Peyer's patch (tissue), 4 donors: ENCODE results near the gene CERS6.

Experiments
- CTCF ChIP-seq, 6 experiments: fragments of 450-650 bp in 4 of 6; fragments of 200-600 bp in 2 of 6; sonication (generic) in 1 of 6; IDR thresholded peaks; one replicate each; pipeline ENCODE4 v1.5.1; 2017 to 2019; ENCODE audit warnings: antibody characterized with exemption in 6 of 6, mild to moderate bottlenecking in 3 of 6, moderate library complexity in 1 of 6
- POLR2A ChIP-seq, 2 donors: fragments of 450-650 bp; IDR thresholded peaks; one replicate each; pipeline ENCODE4 v1.5.1; 2017; ENCODE audit warnings: antibody characterized with exemption in 2 of 2, mild to moderate bottlenecking in 2 of 2, moderate library complexity in 2 of 2

- TF ChIP-seq CTCF (IDR thresholded peaks at IDR 0.05) (no peak), POLR2A (IDR thresholded peaks at IDR 0.05) (no peak)
Measured at GRCh38 chr2:168530982-168531622, 75.0 kb downstream of the CERS6 start.
